HG03135 (cell line): ENCODE measurements around the gene ELMO2.

ENCODE experiments used
- ATAC-seq: cut with Tn5 transposase; IDR thresholded peaks from one replicate; pipeline ENCODE4 v1.9.1; 2021; ENCODE audit warnings: mild to moderate bottlenecking, moderate library complexity; ENCODE audit not compliant: unreplicated experiment

Gene ELMO2, protein sequence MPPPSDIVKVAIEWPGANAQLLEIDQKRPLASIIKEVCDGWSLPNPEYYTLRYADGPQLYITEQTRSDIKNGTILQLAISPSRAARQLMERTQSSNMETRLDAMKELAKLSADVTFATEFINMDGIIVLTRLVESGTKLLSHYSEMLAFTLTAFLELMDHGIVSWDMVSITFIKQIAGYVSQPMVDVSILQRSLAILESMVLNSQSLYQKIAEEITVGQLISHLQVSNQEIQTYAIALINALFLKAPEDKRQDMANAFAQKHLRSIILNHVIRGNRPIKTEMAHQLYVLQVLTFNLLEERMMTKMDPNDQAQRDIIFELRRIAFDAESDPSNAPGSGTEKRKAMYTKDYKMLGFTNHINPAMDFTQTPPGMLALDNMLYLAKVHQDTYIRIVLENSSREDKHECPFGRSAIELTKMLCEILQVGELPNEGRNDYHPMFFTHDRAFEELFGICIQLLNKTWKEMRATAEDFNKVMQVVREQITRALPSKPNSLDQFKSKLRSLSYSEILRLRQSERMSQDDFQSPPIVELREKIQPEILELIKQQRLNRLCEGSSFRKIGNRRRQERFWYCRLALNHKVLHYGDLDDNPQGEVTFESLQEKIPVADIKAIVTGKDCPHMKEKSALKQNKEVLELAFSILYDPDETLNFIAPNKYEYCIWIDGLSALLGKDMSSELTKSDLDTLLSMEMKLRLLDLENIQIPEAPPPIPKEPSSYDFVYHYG

DNA sequence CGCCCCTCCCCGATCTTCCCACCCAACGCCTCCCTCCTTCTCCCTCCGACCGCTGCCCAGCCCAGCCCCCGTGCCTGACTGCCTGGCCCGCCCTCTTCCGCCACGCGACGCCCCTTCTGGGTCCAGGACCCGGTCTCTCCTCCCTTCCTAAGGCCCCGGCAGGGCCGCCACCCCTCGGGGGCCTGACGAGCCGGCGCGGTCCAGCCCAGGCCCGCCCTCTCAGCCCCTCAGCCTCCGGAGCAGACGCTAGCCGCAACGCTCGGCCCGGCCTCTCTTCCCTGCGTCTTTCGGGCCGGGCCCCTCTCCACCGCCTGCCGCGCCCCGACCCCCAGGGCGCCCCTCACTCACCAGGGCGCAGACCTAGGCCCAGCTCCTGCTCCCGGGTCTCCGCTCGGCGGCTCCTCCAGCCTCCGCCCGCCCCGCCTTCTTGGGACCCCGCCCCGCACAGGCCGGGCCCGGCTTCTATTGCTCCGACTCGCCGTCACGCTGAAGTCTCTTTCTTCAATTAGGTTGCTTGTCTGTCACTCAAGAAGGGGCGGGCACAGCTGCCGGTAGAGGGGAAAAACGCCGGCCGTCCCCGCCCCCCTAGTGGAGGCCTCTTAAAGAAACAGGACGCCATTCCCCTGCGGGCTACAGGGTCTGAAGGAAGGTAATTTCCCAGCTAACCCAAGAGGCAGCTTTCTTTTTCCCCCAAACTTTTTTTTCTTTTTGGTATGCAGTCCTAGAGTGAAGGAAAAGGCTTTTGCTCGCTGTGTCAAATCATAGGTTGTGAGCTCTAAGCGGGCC is at the start of gene ELMO2:
Gene ELMO2 (minus strand): TSS at position 416 of the 786 bp plus-strand sequence. CDS start 12,133 bp downstream, outside the sequence.
- ATAC-seq: peak; percentile 85

DNA sequence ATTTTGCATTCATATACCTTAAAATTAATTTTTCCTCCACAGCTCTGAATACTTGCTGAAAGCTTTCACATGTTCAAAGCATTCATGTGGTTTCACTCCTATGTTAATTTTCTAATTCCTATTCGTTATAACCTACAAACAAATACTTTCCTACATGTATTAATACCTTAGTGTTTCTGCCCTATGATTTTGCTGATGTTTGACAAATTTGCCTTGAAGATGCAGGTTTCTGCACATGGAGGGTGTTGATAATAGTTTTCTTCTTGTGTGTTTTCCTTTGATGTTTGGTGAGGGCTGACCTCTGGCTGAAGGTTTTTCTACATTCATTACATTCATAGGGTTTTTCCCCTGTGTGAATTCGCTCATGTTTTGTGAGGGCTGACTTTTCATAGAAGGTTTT is 49.3 kb upstream of the ELMO2 start:
- ATAC-seq: no peak

- no peak for ATAC-seq
Measured at GRCh38 chr20:46446851-46447250, 40.4 kb upstream of the ELMO2 start.

DNA sequence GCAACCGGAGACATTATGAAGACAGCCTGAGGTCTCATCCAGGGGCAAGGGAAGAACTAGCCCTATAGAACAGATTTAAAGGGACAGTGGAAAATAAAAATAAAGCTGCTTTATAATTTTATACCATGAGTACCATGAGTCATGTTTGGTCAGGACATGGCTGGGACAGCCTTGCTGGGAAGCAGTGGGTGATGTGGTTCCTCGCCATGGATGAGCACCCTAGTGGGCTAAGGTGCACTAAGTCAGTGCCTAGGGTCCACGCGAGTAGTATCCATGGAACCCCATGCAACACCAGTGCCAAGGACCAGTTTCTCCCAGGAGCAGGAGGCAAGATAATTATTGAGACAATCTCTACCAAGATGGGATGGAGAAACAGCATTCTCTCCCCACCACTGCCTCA is 33.4 kb upstream of the ELMO2 start:
- no peak for ATAC-seq

DNA sequence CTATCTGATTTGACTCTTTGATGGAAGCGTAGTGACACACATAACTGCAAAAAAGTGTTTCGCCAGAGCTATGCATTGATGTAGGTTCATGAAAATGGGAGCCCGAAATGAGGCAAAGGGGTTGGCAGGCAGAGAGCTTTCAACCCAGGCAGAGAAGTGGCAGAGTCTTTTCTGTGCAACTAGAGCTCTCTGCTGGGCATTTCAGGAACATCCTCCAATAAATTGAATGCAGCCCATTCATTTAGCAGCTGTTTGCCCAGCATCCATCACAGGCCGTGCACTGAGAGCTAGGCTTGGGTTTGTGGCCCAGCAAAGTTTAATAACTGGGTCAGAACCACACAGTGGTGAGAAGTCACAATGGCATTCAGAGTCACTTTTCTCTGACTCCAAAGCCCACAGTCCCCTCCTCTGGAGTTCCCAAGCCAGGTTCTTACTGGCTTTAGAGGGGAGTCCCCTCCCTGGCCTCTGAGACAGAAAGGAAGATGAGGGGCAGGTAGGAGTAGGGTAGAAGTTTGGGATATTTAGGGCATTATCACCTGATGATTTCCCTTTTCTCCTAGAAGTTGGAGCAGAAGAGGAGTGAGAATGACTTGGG is 31.8 kb upstream of the ELMO2 start:
- ATAC-seq: no peak

DNA sequence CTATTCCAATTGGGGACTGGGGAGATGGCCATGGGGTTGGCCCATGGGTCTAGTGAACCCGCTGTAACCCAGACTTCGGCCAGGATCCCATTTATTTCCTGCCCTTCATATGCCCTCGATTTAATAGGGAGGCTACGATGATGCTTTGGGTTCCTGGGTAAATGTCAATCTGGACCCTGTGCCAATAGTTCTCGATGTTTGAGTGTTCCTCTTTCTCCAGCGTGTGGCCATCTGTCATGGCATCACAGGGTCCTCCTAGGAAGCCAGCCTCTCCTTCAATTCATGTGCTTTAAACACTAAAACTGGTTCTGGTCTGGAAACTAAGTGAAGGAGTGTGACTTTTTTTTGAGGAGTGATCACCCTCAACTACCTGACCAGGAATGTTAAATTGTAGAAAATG is 28.7 kb upstream of the ELMO2 start:
- no peak for ATAC-seq

DNA sequence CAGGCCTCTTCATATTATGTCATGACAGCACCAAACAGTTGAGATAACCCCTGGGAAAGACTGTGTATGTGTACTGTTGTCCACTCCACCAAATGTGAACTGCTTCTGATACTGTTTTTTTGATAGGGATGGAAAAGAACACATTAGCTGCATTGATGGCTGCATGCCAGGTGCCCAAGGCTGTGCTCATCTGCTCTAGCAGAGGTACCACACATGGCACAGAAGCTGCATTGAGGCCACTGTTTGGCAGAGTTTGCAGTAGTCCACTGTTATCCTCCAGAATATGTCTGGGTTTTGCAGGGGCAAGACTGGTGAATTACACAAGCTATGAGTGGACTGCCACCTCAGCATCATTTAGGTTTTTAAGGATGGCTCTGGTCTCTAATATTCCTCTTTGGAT is 28.2 kb upstream of the ELMO2 start:
- no peak for ATAC-seq

- ATAC-seq: no peak
Measured at GRCh38 chr20:46433051-46433450, 26.6 kb upstream of the ELMO2 start.

DNA sequence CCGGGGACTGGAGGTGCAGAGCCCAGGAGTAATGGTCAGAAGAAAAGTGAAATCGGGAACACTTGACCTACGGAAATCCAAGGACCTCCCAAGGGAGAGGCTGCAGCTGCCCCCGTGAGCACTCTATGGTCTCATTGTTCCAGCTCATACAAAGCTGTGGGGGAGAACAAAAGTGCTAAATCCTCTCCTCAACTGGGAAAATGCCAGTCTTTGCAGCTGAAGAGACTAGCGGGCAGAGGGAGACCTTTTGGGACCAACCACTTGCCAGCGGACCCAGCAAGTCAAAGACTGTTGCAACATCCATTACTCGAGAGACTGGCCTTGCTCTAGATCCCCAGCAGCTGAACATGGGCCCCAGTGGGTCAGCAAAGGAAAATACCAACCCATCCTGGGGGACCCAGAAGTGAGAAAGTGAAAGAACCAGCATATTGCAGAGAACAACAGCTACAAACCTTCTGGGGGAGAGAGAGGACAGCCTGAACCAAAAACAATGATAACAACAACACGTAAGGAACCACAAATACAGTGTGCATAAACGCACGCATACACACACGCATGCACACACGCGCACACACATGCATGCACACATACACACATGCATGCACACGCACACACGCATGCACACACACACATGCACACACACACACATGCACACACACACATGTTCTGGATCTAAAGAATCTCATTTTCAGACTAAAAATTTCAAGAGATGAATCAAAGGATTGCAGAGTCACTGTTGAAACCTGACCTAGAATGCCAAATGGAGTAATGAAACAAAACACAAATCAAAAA is 24.7 kb upstream of the ELMO2 start:
- no peak for ATAC-seq

GRCh38 chr20:46427384-46427783 is 21.0 kb upstream of the ELMO2 start:
- ATAC-seq: no peak

DNA sequence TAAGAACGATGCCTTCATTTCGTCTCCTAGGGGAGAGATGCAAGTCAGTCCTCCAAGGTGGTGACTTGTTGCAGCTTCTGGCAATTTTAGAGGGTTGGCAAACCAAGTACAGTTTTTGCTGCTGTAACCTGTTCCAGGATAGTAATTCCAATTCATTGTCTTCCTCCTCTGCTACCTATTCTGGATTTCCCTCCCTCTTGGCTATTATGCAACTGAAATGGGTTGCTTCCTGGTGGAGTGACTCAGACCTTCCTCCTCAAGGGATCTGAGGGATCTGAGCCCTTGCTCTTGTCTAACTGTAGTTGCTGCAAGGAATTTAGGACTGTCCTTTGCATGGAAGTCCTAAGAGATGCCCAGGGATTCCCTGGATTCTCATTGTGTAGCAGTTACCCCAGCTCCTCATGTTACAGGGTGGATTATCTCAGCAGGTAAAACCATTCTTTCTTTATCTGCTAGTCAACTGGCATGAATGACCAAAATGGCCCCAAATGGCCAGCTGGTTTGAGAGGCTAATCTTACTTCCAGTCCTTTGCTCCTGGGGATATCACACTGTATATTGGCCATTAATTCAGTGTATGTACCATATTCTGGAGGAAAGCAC is 17.6 kb upstream of the ELMO2 start:
- no peak for ATAC-seq

DNA sequence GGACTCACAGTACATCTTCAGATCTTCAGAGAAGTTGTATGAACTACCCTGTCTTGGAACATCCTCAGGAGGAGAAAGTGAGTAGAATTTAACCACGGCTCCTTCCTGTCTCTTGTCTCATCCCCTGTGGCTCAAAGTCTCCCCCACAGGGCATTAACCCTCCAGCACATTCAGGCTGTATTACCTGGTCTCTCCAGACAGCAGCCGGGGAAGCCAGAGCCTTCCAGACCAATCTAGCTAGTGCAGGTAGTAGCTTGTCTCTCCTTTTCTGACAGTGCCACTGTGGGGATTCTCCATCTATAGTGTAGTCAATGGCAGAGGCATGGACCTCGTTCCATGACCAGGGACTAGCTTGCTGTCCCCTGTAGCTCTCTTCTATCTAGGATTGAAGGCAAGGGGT is 16.9 kb upstream of the ELMO2 start:
- no peak for ATAC-seq

DNA sequence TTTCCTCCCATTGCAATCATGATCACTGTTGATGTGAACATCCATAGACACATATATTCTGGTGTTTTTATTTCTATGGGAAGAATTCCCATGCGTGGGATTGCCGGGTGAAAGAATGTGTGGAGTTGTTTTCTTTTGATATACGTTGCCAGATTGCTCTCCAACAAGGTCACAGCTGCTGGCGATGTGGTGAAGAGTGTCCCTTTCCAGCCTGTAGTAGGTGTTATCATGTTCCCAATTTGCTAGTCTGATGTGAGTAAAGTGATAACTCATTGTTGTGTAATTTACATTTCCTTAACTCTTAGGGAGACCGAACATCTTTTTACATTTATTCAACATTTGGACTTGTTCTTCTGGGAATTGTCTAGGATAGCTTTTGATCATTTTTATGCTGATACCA is 14.5 kb upstream of the ELMO2 start:
- no peak for ATAC-seq

GRCh38 chr20:46419882-46420281 is 13.5 kb upstream of the ELMO2 start:
- ATAC-seq: no peak

DNA sequence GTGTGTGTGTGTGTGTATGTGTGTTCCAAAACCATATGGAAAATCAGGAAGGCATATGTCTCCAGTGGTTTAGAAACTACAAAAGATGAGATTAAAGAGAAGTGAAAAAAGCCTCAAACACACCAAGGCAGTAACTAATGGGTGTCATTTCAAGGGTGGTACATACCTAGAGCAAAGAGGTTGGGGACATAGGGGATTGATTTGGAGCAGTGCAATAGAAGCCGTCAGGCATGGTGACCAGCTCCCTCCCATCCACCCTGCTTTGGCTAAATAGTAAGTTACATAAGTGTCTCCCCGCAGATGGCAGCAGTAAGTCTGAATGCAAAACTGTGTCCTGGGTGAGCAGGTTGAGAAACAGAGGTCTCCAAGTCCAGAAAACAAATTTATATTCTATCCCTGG is 10.4 kb upstream of the ELMO2 start:
- no peak for ATAC-seq

DNA sequence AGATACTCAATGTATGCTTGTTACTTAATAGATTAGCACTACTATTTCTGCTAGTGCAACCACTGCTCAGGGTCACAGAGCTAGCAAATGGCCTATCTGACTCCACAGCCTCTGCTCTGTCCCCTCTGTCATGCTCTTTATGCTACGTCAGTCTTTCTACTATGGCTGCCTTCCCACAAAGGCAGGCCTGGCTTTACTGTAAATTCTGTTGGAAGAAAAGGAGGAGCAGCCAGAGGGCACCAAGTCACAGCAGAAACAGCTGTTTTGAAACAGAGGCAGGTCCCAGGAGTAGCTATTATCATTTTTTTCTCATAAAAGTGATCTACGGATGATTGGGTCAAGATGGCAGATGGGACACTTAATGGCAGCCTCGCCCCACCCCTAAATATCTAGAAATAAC is 10.0 kb upstream of the ELMO2 start:
- no peak for ATAC-seq

DNA sequence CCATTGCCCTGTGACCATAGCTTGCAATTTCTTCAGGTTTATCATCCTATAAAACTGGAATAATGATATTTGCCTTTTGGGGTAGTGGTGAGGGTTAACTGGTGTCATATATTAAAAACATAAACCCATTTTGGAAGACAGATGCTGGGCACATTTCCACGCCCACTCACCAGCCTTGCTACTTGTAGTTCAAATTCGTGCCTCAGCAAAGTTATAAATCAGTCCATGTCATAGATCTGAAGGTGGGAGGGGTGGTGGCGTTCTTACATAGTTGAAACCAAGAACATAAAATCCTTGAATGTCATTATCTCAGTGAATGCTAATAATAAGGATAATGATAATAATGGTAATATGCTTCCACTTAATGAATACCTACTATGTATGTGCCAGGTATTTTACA is 9.4 kb upstream of the ELMO2 start:
- ATAC-seq: no peak

DNA sequence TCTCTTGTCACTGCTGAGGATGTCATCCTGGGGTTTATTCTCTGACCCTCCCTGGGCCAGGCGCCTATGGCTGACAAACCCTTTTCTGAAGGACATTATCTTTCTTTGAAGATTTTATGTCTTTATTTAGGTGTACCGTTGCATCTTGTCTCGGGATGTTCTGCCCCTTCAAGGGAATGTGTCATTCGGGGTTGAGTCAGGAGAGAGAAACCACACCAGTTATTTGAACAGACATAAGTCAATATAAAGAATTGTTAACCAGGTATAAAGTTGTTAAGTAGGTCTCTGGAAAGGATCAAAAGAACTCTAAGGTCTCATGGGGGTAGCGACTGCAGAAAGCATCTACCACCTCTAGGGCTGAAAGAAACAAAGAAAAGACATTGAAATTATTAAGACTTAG is 8.2 kb upstream of the ELMO2 start:
- ATAC-seq: no peak

DNA sequence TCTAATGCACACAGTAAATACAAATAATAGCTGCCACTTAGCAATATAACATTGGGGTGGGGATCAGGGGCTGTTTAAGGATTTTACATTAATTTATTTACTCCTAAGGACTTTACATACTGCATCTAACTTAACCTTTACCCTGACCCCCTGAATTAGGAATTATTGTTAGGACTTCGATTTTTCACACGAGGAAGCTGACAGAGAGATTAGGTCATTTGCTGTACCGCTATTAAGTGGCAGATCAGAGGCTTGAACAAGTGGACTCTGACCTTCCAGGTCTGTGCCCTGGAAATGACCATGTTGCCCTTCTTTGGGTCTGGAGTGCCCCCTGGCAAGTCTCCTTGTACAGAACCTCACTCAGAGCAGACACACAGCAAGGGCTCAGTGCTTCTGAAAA is 5.2 kb upstream of the ELMO2 start:
- no peak for ATAC-seq

DNA sequence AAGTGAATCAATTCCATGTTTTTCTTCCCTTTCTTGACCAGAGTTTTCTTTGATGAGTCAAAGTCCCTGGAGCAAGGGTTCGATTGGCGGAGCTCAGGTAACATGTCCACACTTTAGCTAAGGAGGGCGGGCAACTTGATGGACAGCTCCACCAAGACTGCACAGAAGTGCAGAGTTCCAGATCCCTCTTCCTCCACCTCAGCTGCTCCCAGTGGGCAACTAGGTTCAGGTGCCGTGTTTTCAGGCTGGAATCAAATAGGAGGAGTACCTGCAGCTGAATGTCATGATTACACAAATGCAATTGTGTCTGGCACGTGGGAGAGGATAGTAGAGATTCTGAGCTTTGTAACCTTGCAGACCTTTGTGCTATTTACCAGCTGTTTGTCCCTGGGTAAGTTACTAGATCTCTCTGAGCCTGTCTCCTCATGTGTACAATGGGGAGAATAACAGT is 1.9 kb upstream of the ELMO2 start:
- no peak for ATAC-seq
